GM12878 (cell line): ENCODE results near the gene FOXL1.

Experiments
- CHD2 ChIP-seq: IDR thresholded peaks from 2 replicates; pipeline ENCODE4 v1.6.1; 2011; ENCODE audit warnings: low read depth, low read length, improper control_type of control experiment, borderline replicate concordance
- CTCF ChIP-seq, 3 experiments: IDR thresholded peaks in 2 of 3; conservative IDR thresholded peaks in 1 of 3; 2 replicates each; pipeline ENCODE4 v1.5.1; 2011; ENCODE audit warnings: low read depth in 3 of 3, low read length in 3 of 3, mild to moderate bottlenecking in 3 of 3, control low read depth in 2 of 3, moderate library complexity in 2 of 3, inconsistent platforms in 1 of 3, mixed read lengths in 1 of 3; ENCODE audit not compliant: control insufficient read depth in 2 of 3, insufficient read depth in 1 of 3; ENCODE audit errors: extremely low read depth in 1 of 3
- EP300 ChIP-seq, 2 experiments: fragments of 150-350 bp in 1 of 2; IDR thresholded peaks; 2 replicates each; pipeline ENCODE4 v1.6.1; 2011 to 2012; ENCODE audit warnings: low read depth in 2 of 2, low read length in 2 of 2, borderline replicate concordance in 1 of 2, improper control_type of control experiment in 1 of 2, inconsistent platforms in 1 of 2; ENCODE audit not compliant: control insufficient read depth in 1 of 2
- HDGF ChIP-seq: fragments of 450-650 bp; IDR thresholded peaks from 2 replicates; pipeline ENCODE4 v1.6.1; 2016; ENCODE audit warnings: antibody characterized with exemption
- LARP7 ChIP-seq: fragments of 450-650 bp; IDR thresholded peaks from 2 replicates; pipeline ENCODE4 v1.6.1; 2017; ENCODE audit warnings: mild to moderate bottlenecking
- REST ChIP-seq: IDR thresholded peaks from 2 replicates; pipeline ENCODE4 v1.6.1; 2012; ENCODE audit warnings: mild to moderate bottlenecking, low read depth, low read length
- SRF ChIP-seq, 2 experiments: IDR thresholded peaks; 2 replicates each; pipeline ENCODE4 v1.6.1; 2011; ENCODE audit warnings: low read depth in 2 of 2, low read length in 2 of 2, mild to moderate bottlenecking in 1 of 2, moderate library complexity in 1 of 2
- TAF1 ChIP-seq: IDR thresholded peaks from 2 replicates; pipeline ENCODE4 v1.6.1; 2011; ENCODE audit warnings: mild to moderate bottlenecking, low read depth, low read length, borderline replicate concordance
- ZNF687 ChIP-seq: fragments of 450-650 bp; IDR thresholded peaks from 2 replicates; pipeline ENCODE4 v1.6.1; 2017; ENCODE audit warnings: mild to moderate bottlenecking, moderate library complexity

GRCh38 chr16:86533076-86533475 is 45.3 kb upstream of the FOXL1 start:
- TF ChIP-seq EP300 (IDR thresholded peaks at IDR 0.05; ENCODE audit: borderline replicate concordance in 1 of 2, control insufficient read depth in 1 of 2, low read depth in 2 of 2, low read length in 2 of 2) (no peak), SRF (IDR thresholded peaks at IDR 0.05; ENCODE audit: low read depth in 2 of 2, low read length in 2 of 2) (no peak), REST (no peak), CTCF (IDR thresholded peaks at IDR 0.05 in 2 of 3, conservative IDR thresholded peaks at IDR 0.05 in 1 of 3; ENCODE audit: control insufficient read depth in 2 of 3, extremely low read depth in 1 of 3, insufficient read depth in 1 of 3, low read depth in 3 of 3, low read length in 3 of 3) (no peak), ZNF687 (no peak), TAF1 (no peak), LARP7 (no peak), CHD2 (no peak), HDGF (no peak)
